Activated gamma-delta T cell treated with Interleukin-2 at 50 U/mL for 16 hours (primary cell): ENCODE measurements around the gene EPSTI1.

Source experiments
- DNase-seq: peaks from one replicate; pipeline ENCODE4 v3.0.0-alpha.2; 2020

The EPSTI1 gene

DNA sequence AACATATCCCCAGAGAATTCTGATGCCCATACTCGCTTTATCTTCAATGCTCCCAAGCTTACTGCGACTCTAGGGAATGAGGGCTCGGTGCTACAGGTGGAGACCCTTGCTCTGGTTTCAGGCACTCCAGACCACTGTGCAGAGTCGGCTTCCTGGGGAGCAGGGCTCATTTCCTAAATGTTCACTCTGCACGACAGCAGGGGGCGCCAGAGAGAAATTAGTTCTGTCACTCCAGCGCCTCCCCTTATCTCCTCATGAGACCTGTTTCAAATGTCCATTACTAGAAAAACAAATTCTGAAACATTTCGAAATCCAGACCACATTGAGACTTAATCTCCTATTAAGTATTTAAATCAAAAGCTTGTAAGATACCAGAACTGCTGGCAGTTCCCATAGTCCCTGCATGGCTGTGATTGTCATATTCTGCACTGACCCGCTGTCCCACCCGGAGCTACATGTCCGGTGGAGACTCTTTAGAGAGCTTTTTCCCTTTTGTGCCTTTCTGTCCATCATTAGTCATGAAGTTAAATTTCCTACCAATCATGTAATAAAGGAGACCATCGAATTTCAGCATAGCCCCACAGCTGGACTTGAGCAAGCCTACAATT is 22.4 kb downstream of the EPSTI1 start:
- peak; percentile 85 for DNase-seq

DNA sequence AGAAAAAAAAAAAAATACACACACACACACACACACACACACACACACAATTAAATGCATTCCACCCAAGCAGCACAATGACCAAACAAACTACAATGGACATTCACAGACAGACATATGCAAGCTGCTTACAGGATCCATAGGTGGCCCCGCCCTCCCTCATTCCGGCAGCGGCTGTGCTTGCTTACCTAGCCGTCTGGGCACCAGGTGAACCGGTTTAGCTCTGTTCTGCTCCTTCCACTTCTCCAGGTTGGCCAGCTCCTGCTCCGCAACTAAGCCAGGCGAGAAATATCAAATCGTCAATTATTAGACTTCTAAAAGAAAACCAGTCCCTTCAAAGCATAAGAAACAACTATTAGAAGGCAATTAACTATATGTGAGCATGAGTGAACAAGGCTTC is 23.1 kb downstream of the EPSTI1 start:
- no peak for DNase-seq

DNA sequence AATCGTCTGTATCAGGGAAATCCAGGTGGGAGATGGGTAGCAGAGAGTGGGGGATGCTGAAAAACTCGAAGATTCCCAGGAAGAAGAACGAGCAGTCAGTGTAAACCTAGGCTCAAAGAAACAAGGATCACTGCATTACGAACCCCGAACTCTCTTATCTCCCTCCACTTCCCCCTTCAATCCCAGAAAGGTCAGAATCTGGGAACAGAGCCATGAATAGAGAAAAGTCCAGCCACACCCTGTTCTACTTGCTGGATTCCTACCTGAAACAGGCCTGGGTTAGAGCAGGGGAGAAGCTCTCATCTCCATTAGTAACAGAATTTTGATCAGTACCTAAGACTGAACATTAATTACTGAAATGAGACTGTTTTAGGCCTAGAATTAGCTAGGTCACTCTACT is 24.4 kb downstream of the EPSTI1 start:
- no peak for DNase-seq

DNA sequence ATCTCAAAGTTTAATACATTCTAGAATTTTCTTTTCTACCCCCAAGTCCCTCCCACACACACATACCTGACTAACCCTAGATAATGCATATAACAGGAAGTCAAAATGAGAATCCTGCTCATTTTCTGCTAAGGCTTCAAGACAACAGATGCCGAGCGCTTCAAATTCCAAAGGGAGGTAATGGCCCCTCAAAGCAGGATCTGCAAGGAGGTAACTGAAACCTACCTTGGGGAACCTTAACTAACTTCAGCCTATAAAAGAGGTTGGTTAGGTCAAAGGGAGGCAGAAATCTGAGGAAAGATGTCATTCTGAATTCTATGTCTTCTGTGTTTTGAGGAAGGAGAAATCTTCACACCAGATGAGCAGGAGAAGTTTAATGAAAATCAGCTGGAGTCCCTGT is 26.8 kb downstream of the EPSTI1 start:
- no peak for DNase-seq

DNA sequence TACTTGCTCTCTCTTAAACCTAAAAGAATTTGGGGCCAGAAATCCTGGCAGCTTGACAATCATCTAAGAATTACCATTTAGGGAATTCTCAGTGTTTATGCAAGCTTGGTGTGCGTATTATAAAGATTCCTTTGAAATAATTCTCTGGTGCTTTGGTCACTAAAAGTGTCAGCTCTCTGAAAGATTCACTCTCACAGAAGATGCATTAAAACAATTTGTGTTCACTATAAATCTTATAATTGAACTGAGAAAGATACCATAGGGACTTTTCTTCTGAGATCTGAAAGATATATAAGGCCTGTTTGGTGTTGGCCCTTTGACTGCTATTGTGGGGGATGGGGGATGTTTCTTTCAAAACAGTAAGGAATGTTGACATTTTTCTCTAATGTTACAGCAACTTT is 27.3 kb downstream of the EPSTI1 start:
- no peak for DNase-seq

DNA sequence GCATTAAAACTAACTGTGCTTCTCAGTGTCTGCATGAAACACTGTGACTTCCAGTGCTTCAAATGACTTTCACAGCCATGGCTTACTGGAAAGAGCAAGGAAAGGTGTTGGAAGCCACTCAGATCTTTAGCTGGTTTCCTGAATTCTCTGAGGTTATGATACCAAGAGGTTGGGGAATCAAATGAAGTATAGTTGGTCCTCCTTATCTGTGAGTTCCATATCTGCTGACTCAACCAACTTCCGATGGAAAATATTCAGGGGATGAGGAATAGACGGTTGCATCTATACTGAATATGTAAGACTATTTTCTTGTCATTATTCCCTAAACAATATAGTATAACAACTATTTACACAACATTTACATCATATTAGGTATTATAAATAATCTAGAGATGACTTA is 32.4 kb downstream of the EPSTI1 start:
- no peak for DNase-seq

DNA sequence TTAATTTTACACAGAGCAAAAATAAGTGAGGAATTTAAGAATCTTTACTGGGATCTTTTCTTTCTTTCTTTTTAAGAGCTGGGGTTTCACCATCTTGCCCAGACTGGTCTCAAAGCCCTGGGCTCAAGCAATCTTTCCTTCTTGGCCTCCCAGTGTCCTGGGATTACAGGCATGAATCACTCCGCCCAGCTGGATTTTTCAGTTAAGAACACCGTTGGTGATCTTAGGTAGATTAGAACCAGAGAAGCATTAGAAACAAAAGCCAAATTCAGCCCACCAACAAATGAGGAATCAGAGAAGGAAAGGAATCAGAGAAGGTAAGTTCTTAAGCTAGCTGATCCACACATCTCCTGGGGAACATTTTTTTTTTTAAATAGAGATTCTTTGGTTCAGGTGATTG is 34.2 kb downstream of the EPSTI1 start:
- no peak for DNase-seq

DNA sequence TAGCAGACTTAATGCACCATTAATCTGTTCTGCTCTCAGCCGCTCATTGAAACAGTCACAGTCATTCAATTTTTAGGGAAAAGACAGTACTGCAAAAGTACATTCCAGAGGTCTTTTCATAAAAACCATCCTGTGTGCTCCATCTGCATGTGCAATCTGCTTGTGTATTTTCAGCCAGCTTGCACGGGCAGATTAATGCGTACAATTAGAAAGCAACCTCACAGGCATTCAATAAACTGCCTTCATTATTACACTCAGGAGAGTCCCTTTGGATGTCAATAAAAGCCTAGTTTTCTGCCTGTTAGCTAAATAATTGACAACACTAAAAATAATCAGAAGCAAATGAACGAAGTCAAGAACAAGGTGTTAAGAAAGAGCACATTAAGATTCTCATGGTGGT is 41.9 kb downstream of the EPSTI1 start:
- DNase-seq: no peak

DNA sequence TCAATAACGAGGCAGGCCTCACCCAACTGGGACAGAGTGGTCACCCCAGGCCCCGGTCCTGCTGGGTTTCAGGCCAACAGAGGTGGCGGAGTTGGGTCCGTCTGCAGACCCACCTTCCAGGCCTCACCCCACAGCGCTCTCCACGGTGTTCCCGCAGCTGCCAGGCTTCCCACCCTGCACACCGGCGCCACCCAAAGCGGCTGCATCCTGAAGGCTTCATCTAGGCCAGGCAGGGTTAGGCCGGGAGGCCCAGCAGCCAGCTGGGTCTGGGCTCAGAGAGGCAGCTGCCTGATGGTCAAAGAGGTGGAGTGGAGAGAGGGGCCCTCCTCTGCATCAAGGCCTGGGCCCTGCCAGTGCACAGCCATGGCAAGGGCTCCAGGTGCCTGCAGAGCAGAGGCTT is 44.1 kb downstream of the EPSTI1 start:
- no peak for DNase-seq

DNA sequence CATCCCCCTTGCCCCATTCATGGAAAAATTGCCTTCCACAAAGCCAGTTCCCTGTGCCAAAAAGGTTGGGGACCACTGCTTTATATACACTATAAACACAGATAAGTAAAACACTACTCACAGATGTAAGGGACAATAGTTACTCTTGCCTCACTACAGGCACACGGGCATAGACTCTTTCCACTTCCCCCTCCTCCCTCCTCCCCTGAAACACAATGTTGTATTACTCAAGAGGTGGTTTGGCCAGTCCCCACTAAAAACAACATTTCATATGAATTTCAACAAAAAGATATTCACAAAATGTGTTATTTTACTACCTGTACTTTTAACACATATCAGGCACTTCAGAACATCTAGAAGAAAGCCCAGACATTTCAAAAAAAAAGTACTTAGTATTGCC is 45.1 kb downstream of the EPSTI1 start:
- no peak for DNase-seq

DNA sequence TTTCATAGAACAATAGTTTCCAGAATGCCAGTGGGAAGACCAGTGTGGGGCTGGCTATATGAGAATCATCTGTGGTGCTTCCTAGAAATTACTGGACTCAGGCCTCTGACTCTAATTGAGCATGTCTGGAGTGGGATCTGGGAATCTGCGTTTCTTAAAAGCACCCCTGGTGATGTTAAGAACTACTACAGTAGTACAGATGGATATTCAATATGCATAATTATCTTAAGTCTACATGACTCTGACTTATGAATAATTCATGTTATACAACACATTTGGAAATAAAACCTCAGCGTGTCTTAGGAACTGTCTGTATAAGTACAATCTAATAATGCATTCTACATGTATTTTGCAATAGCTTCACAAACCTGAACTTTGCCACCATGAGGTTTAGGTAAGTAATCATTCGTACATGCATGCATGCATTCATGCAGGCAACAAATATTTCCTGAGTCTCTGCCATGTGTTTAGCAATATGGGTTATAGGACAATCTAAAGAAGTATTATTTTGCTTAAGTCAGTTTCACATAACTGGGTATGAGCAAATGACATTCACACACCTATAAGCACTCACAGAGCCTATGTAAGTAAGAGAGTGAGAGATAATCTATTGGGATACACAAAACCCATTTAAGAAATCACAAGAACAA is 62.0 kb downstream of the EPSTI1 start:
- DNase-seq: no peak

DNA sequence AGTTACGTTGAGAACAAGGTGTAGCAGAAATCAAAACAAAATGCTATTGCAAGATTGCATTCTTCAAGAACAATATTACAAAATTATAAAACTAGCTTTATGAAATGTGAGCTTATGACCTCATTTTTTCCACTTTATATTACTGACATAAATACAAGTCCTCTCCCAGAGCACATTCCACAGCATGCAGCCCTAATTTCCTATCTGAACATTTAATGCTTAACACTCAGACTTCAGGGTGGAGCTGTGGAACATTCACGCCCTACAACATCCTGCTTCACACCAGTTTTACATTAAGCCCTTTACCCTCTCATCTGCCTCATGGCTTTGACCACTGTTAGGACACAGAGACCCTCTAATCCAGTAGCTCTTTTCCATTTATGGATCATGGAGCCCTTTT is 65.5 kb downstream of the EPSTI1 start:
- DNase-seq: no peak

DNA sequence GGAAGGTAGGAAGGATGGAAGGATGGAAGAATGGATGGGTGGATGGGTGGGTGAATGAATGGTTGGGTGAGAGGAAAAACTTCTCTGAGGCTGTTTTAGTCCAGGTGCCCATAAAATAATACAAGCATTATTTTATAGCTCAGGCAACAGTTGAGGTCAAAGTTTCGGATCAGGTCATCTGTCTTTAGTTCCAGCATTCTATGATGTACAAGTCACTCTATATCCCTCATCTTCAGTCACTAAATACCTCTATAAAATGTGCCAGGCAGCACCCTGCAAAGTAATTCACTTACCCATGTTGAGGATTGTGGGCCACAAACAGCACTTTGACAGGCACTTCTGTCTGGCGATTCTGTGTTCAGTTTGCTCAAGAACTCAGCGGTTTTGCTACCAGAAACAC is 66.0 kb downstream of the EPSTI1 start:
- DNase-seq: no peak

DNA sequence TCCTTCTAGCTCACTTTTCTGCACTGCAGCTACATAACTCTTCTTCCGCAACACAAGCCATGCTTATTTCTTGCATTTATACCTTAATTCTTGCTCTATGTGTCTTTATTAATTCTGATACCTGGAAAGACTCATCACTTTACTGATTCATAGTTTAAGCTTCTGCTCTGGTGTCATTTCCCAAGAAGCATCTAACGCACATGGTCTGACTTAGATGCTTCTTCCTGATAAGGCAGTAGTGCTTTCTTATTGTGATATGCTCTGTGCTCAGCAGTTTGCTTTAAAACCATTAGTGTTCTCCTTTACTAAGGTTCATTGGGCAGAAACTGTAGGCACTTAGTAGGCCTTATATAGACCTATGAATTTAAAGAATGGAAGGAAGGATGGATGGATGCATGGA is 66.4 kb downstream of the EPSTI1 start:
- DNase-seq: no peak

DNA sequence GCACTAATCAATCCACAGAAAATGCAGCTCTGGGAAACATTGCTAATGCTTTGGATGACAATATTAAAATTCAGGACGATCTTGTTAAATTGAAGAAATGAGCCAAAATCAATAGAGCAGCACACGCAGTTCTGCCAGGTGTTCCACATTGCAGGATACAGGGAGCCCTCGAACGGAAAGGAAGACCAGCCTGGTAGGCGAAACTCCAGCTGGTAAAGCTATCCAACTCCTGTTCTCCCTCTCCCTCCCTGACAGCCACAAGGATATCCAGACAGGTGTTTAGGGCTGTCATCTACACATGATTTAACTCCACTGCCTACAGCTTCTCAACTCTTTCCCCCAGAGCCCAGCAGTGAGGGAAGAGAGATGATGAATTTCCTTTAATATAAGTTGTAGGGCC is 67.7 kb downstream of the EPSTI1 start:
- DNase-seq: no peak

DNA sequence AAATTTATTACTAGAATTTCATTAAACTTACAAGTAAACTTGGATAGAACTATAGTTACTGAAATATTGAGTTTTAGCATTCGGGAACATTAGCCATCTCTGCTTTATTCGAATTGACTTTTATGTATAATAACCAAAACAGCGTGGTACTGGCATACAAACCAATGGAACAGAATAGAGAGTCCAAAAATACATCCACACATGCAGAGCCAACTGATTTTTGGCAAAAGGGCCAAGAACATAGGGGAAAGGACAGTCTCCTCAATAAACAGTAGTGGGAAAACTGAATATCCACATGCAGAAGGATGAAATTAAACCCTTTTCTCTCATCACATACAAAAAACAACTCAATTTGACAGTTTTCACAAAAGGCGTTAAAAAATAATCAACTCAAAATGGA is 84.3 kb downstream of the EPSTI1 start:
- no peak for DNase-seq

DNA sequence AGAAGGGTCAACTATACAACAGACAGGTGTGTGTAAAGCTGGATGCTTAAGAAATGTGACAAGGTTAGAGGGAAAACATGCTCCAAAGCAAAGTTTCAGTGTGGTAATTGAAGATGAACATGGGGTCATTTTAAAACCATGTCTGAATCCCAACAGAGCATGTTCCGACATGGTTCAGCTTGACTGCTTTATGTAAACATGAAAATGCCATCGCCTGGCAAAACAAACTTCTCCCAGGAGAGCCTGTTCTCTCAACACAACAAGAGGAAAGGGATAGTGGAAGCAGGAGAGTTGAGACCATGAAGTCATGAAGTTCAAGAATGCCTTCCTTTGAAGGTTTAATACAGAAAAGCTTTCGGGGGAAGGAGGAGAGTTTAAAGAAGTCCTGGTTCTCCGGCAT is 85.8 kb downstream of the EPSTI1 start:
- DNase-seq: no peak

DNA sequence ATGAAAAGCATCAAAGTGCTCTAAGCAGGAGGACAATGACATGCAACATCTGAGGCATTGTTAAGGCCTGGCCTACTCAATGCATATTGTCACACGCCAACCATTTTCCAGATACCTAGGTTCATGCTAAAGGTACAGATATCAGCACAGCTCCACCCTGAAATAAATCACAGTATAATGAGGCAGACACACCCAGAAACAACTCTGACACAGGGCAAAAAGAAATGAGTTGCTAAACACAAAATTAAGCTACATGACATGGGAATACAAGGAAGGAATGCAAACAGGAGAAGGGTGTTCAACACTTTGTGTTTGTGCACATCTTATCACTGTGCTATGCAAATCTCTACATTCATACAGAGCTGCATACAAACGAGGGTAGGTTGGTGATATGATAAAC is 86.5 kb downstream of the EPSTI1 start:
- no peak for DNase-seq

DNA sequence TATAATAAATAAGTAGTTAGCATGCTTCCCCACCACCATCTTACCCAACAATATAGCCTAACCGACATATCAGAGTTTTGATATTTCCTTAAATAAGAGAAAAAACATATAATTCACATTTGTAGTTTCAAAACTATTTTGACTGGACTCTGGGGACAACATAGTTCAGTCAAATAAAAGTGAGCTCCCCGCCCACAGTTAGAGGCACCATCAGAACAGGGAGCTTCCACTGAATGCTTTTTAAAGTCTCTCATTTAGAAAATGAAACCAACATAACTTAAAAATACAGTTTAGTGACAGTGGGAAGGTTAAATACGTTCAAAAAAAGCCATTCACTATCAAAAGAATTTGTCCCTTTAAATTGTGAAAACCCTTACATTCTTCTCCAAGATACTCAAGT is 92.8 kb downstream of the EPSTI1 start:
- no peak for DNase-seq

DNA sequence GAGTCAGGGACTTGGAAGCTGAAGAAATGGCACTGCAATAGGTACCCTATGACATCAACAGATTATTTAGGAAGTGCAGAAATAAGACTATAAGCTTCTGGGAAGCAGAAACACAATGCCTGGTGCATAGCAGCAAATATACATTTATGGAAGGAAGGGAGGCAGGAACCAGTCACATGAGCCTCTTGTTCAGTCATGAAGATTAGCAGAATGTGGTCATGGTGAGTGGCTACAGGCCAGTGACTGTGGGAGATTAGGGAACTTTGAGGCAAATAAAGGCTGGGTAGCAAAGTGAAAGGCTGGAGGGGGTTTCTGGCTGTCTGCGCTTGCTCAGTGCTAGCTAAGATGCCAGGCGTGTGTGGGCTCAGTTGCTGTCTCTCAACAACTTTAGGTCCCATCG is 96.3 kb downstream of the EPSTI1 start:
- DNase-seq: no peak

DNA sequence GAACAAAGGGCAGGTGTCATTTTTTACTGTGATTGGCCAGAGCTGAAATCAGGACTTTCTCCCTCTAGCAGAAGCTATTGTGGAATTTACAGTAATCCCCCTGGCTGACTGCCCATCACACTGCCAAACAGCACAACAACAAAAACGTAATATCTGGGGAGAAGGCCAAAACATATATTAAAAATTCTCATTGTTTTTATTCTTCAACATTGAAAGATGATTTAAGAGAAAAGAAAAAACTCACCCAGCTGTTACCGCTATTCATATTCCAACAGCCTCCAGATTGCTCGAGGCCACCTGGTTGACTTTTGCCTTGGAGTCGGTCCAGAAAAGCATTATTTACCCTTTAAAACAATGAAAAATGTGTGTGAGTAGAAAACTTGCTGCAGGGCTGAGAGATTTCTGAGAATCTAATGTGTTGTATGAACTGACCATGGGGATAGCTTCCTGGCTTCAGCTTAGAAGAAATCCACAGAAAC is 97.2 kb downstream of the EPSTI1 start:
- no peak for DNase-seq

DNA sequence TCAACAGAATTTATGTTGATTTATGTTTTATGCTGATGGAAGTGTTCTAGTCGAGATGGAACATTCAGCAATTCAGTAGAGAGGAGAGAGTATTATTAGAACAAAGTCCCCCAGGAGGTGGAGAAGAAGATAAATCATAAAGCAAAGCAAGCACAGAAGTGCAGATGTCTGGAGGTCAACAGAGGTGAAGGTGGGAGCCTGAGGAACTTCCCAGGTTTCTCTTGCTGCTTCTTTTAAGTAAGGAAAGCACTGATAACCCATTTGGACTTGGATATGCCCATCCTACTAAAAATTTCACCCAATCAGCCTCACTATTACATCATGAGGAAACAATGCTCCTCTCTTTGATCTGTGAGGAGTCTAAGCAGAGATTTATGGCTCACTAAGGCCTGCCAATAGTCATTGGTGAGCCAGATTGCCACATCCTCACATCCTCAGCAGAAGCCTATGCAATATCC is 98.8 kb downstream of the EPSTI1 start:
- no peak for DNase-seq

DNA sequence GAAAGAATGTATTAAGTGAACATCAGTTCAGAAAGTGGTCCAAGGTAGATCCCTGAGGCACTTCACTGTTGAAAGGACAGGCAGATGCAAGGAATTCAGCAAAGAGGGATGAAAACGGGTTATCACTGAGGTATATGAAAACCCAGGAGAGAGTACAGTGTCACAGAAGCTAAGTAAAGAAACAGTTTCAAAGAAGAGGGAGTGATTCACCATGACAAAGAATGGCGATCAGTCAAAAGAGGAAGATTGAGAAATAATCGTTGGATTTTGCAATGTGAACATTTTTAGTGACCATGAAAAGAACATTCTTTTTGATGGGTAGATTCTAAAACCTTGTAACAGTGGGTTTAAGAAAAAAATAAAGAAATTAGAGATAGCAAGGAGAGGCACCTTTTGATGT is 99.3 kb downstream of the EPSTI1 start:
- no peak for DNase-seq

DNA sequence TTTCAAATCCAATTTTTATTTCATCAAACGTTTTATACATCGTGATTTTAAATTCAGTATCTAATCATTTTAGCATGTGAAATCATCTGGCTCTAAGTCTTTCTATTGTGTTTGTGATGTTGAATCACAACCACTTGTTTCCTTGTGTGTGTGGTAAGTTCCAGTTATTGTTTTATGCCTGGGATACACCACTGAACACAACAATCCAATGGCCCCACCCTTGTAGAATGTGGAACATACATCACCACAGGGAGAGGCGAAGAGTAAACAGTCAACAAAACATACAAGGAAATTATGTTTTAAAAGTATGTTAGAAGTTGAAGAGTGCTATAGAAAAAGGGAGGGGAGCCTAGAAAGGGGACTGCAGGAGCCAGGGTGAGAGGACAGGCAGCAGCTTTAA is 100.5 kb downstream of the EPSTI1 start:
- DNase-seq: no peak

DNA sequence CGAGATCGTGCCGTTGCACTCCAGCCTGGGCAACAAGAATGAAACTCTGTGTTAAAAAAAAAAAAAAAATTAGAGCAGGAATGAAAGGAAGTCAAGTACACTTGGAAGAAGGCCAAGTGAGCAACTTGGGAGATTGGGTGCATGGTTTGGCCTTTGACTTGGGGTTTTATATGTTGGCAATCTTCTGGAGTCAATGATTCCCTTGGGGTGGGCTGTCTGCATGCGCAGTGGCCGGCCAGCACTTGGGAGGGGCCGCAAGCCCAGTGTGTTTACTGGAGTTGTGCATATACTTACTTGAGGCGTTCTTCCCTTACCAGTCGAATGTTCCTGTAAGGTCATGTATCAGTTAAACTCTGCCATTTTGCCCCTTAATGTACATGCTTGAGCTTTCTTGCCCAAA is 106.7 kb downstream of the EPSTI1 start:
- DNase-seq: no peak
